GM18517 (cell line): ENCODE results near the gene NOD2.

ENCODE experiments used
- ATAC-seq: cut with Tn5 transposase; IDR thresholded peaks from one replicate; pipeline ENCODE4 v1.9.1; 2021; ENCODE audit warnings: mild to moderate bottlenecking, moderate library complexity; ENCODE audit not compliant: unreplicated experiment

The NOD2 gene

GRCh38 chr16:50692999-50693781 lies at the start of gene NOD2:
TSS of gene NOD2 (plus strand) at chr16:50693606. CDS start at chr16:50699496, 5,890 bp downstream.
- no peak for ATAC-seq

GRCh38 chr16:50644245-50644644 lies 49.2 kb upstream of the NOD2 start:
- no peak for ATAC-seq

GRCh38 chr16:50644729-50645128 lies 48.7 kb upstream of the NOD2 start:
- no peak for ATAC-seq

DNA sequence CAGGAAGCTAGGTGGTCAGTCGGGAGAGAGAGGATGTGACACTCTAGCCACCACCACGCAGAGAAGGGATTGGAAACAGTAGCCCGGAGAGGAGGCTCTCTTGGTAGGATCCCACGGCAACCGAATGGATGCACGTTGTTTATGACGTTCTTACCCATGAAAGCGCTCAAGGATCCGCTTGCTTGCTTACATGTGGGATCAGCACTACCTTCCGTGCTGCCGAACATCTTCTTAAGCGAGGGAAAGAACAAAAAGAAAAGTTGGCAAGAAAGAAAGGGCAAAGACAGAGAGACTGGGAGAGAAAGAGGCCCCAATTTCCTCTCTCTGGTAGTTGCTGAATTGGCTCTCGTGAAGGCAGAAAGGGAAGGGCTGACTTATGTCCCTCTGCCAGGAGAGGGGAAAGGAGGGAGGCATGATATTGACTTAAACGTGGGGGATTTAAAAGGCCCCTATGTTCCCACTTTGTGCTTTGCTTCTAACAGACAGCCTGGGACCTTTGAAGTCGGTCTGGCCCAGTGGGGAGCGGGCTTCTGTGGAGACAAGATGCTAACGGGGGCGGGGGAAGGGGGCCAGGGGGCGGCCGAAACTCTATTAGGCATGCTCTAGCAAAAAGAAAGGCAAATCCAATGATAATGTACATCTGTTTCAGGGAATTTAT lies 47.7 kb upstream of the NOD2 start:
- no peak for ATAC-seq

DNA sequence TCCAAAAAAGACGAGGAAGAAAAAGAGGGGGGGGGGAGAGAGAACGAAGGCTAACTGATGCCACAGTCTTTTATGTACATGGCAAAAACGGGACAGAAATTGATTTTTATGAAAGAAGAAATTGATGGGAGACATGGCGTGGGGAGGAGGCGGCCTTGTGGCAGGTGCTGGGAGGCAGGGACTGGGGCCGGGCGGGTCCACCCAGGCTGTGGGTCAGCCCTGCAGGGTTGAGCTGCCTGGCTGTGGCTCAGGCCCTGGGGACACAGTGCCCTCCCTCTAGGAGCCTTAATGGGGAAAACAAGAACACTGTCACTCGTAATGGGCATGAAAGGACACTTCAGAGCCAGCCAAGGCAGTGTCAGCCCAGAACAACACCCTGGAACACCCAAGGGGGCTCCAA lies 47.1 kb upstream of the NOD2 start:
- no peak for ATAC-seq

- ATAC-seq, result no peak
These were observed 41.5 kb upstream of the NOD2 start for GRCh38 chr16:50651835-50652438.

GRCh38 chr16:50652836-50653425 lies 40.5 kb upstream of the NOD2 start:
- no peak for ATAC-seq

- no peak for ATAC-seq
These were observed 39.5 kb upstream of the NOD2 start for GRCh38 chr16:50653633-50654519.

DNA sequence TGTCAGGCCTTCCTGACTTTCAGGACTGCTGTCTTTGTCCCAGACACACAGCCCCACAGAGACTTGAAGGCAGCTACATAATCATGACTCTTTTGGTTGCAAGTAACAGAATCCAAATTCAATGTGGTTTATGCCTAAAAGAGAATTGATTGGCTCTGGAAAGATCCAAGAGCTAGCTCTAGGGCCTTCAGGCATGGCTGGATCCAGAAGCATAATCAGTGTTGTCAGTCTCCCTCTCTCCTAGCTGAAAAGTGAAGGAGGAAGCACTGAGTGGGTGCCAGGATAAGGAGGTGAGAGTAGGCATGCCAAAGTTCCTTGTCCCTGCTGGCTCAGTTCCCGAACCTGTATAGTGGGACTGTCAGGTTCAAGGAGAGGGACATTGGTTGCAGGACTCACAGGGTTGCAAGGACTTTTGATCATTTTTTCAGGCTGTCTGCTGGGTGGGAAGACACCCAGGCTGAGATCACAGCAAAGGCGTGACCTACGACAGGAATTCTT lies 37.8 kb upstream of the NOD2 start:
- no peak for ATAC-seq

DNA sequence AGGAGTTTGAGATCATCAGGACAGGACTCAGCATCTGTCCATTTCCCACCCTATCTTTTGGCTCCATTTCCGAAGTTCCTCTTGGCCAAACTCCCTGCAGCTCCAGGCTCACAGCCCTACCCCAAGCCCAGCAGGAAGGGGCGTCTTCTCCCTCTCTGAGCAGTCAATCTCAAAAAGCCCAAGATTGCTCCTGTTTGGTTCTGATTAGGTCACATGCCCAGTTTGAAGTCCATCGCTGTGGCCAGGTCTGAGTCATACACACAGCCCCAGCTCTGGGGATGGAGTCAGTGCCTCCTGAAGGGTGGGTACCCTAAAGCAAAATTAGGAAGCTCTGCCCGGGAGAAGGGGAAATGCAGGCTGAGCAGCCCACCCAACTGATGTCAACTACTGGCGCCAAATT lies 36.2 kb upstream of the NOD2 start:
- ATAC-seq, result no peak

- no peak for ATAC-seq
These were observed 33.6 kb upstream of the NOD2 start for GRCh38 chr16:50659806-50660205.

GRCh38 chr16:50662306-50662940 lies 31.0 kb upstream of the NOD2 start:
- no peak for ATAC-seq

GRCh38 chr16:50664270-50664669 lies 29.1 kb upstream of the NOD2 start:
- ATAC-seq, result no peak

DNA sequence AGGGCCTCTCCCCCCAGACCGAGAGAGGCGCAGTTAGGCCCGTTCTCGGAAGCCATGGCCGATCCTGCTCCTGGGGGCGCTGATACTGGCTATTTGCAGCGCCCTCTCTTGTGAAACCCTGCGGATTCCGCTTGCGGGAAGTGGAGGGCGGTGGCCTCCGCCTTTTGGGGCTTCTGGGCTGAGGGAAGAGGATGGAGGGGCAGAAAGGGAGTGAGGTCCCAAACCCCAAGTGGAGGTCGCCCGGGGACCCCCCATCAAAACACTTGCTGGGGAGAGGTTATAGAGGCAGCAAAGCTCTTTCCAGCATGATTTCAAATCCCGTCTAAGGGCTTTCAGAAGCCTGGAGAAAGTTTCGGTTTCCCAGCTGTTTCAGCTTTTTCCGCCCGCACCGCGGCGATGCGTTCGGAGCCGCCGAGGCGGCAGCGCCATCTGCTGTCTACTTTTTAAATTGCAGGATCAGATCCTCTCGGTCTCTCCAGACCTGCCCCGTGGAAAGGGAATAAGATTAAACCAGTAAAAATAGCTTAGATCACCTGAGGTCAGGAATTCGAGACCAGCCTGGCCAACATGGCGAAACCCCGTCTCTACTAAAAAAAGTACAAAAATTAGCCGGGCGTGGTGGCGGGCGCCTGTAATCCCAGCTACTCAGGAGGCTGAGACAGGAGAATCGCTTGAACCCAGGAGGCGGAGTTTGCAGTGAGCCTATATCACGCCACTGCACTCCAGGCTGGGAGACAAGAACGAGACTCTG lies 28.1 kb upstream of the NOD2 start:
- peak; percentile 48 for ATAC-seq

GRCh38 chr16:50666658-50667496 lies 26.5 kb upstream of the NOD2 start:
- peak; percentile 91 for ATAC-seq

- ATAC-seq, result no peak
These were observed 25.7 kb upstream of the NOD2 start for GRCh38 chr16:50667497-50668367.

- ATAC-seq, result no peak
These were observed 24.9 kb upstream of the NOD2 start for GRCh38 chr16:50668368-50669008.
